Urinary bladder (tissue), 4 donors: Measurements from ENCODE around the gene GPX1. TPM values are rescaled to one million over a fixed set of nuclear protein-coding genes. Genes with fewer than 3 reads are reported as not detected.
A peak's percentile ranks its signal among the peaks of the same experiment; 100 is the strongest.
"Not testable (repeated sequence)": the region's sequence is repeated elsewhere in the genome, so short reads cannot be mapped to it uniquely, and the experiment has no call there.

Experiments
- DNase-seq: peaks from one replicate; pipeline ENCODE4 v3.0.0-alpha.2; 2015; ENCODE audit errors: extremely low spot score
- H3K27ac ChIP-seq: one replicate; pipeline ENCODE4 v1.5.1; 2013; ENCODE audit warnings: low read depth, mild to moderate bottlenecking, moderate library complexity
- H3K36me3 ChIP-seq: one replicate; pipeline ENCODE4 v1.6.1; 2013; ENCODE audit warnings: mild to moderate bottlenecking, moderate library complexity; ENCODE audit not compliant: insufficient read depth
- H3K4me1 ChIP-seq: one replicate; pipeline ENCODE4 v1.6.1; 2013; ENCODE audit warnings: mild to moderate bottlenecking, moderate library complexity; ENCODE audit not compliant: insufficient read depth
- H3K4me3 ChIP-seq: one replicate; pipeline ENCODE4 v1.5.1; 2013; ENCODE audit warnings: low read depth, low read length
- WGBS: extraction: QIAGEN DNeasy Blood & Tissue Kit; methylation state at CpG from one replicate; pipeline ENCODE4 v1.1.7; 2013; 5-methylcytosine and 5-hydroxymethylcytosine counted together
- polyA plus RNA-seq: library from polyadenylated mRNA; stranded (reverse); fragments of 200-250 nt; gene quantifications from one replicate; pipeline ENCODE4 v1.2.3, GENCODE V29; 2013
- total RNA-seq: library from RNA; depleted of rRNA; stranded (reverse); fragments of >200 nt; gene quantifications from one replicate; pipeline ENCODE4 v1.2.3, GENCODE V29; 2014
- donor health status: healthy with polysubstance abuse.
- donor health status: healthy.

Gene GPX1
- total and polyA plus RNA-seq, 2 donors: 49.2 to 411 TPM

- 60% methylated on average over 3 of the region's 3 CpGs for WGBS
Measured at GRCh38 chr3:49349348-49350114, 8.6 kb downstream of the GPX1 start.

GRCh38 chr3:49348361-49348760 is 9.8 kb downstream of the GPX1 start:
- H3K4me1 ChIP-seq, H3K4me3 ChIP-seq, DNase-seq, H3K36me3 ChIP-seq, H3K27ac ChIP-seq: not testable (repeated sequence)
- WGBS: 96% methylated on average over 12 of the region's 12 CpGs

More at GRCh38 chr3:49349348-49350114, 8.6 kb downstream of the GPX1 start:
- H3K4me1 ChIP-seq: no peaks in the 10 kb centered on the region
- H3K36me3 ChIP-seq: no peaks in the 10 kb centered on the region
- no peak for DNase-seq
- no peak overlapping the region for H3K27ac ChIP-seq
- H3K4me3 ChIP-seq: no peak overlapping the region

GRCh38 chr3:49346797-49347251 is 11.3 kb downstream of the GPX1 start:
- WGBS: 85% methylated on average over 6 of the region's 6 CpGs
- H3K27ac ChIP-seq: no peak overlapping the region
- DNase-seq: no peak

GRCh38 chr3:49343163-49343562 is 15.0 kb downstream of the GPX1 start:
- WGBS: 83% methylated on average over 3 of the region's 3 CpGs
- Histone ChIP-seq H3K36me3 (no peaks in the 10 kb centered on the region), H3K27ac (no peak overlapping the region), H3K4me3 (no peak overlapping the region), H3K4me1 (no peaks in the 10 kb centered on the region)
- no peak for DNase-seq

More at GRCh38 chr3:49346797-49347251, 11.3 kb downstream of the GPX1 start:
- no peak overlapping the region for H3K4me3 ChIP-seq
- H3K4me1 ChIP-seq: no peaks in the 10 kb centered on the region
- no peaks in the 10 kb centered on the region for H3K36me3 ChIP-seq

GRCh38 chr3:49341996-49342395 is 16.2 kb downstream of the GPX1 start:
- 93% methylated on average over 6 of the region's 6 CpGs for WGBS
- DNase-seq: no peak
- H3K4me3 ChIP-seq: no peak overlapping the region
- H3K27ac ChIP-seq: no peak overlapping the region
- H3K36me3 ChIP-seq: no peaks in the 10 kb centered on the region
- H3K4me1 ChIP-seq: no peaks in the 10 kb centered on the region

GRCh38 chr3:49339941-49340800 is 18.0 kb downstream of the GPX1 start, which contains the start of gene USP4:
Gene USP4, minus strand, starts transcription at chr3:49340053. Its CDS starts 29 bp downstream, at chr3:49340024.
- H3K27ac ChIP-seq: peak within 1 kb of the TSS; percentile 90
- H3K4me1 ChIP-seq: no peaks in the 10 kb centered on the region
- DNase-seq: peak; percentile 80
- H3K4me3 ChIP-seq: peak within 1 kb of the TSS; percentile 91
- peaks cover 3% of the 10 kb centered on the region for H3K36me3 ChIP-seq
- WGBS: under 1% methylated on average over 70 of the region's 70 CpGs

- Histone ChIP-seq H3K4me1 (no peaks in the 10 kb centered on the region), H3K36me3 (peaks cover 3% of the 10 kb centered on the region), H3K27ac (peak overlapping the region; percentile 90), H3K4me3 (peak overlapping the region; percentile 91)
- 1% methylated on average over 17 of the region's 17 CpGs for WGBS
- DNase-seq: no peak
Measured at GRCh38 chr3:49339581-49339940, 18.6 kb downstream of the GPX1 start.

- WGBS: 92% methylated on average over 5 of the region's 5 CpGs
- Histone ChIP-seq H3K4me3 (no peak overlapping the region), H3K27ac (no peak overlapping the region), H3K36me3 (peaks cover 3% of the 10 kb centered on the region), H3K4me1 (no peaks in the 10 kb centered on the region)
- DNase-seq: no peak
Measured at GRCh38 chr3:49333916-49334633, 24.1 kb downstream of the GPX1 start.

GRCh38 chr3:49333091-49333490 is 25.1 kb downstream of the GPX1 start:
- no peak overlapping the region for H3K4me3 ChIP-seq
- no peak for DNase-seq
- H3K27ac ChIP-seq: no peak overlapping the region
- no peaks in the 10 kb centered on the region for H3K4me1 ChIP-seq
- 82% methylated on average over 3 of the region's 3 CpGs for WGBS
- peaks cover 3% of the 10 kb centered on the region for H3K36me3 ChIP-seq

GRCh38 chr3:49329186-49329585 is 29.0 kb downstream of the GPX1 start:
- no peaks in the 10 kb centered on the region for H3K4me1 ChIP-seq
- H3K27ac ChIP-seq: no peak overlapping the region
- WGBS: 86% methylated on average over 4 of the region's 4 CpGs
- H3K4me3 ChIP-seq: no peak overlapping the region
- peaks cover 5% of the 10 kb centered on the region for H3K36me3 ChIP-seq
- no peak for DNase-seq

- DNase-seq, H3K27ac ChIP-seq, H3K4me3 ChIP-seq, H3K36me3 ChIP-seq, H3K4me1 ChIP-seq: not testable (repeated sequence)
- 75% methylated on average over 2 of the region's 2 CpGs for WGBS
Measured at GRCh38 chr3:49328350-49328749, 29.8 kb downstream of the GPX1 start.

- DNase-seq: no peak
- no peak overlapping the region for H3K4me3 ChIP-seq
- no peak overlapping the region for H3K27ac ChIP-seq
- no peaks in the 10 kb centered on the region for H3K4me1 ChIP-seq
- peaks cover 6% of the 10 kb centered on the region for H3K36me3 ChIP-seq
- WGBS: 80% methylated on average over 7 of the region's 7 CpGs
Measured at GRCh38 chr3:49327485-49327884, 30.7 kb downstream of the GPX1 start.

- no peak for DNase-seq
- no peak overlapping the region for H3K4me3 ChIP-seq
- H3K4me1 ChIP-seq: no peaks in the 10 kb centered on the region
- no peak overlapping the region for H3K27ac ChIP-seq
- H3K36me3 ChIP-seq: peaks cover 6% of the 10 kb centered on the region
- WGBS: 96% methylated on average over 7 of the region's 7 CpGs
Measured at GRCh38 chr3:49324768-49325167, 33.4 kb downstream of the GPX1 start.
